Measurements from ENCODE around the gene E2F8. TPM values are rescaled to one million over a fixed set of nuclear protein-coding genes. Genes with fewer than 3 reads are reported as not detected.

The E2F8 gene
- polyA plus RNA-seq, 1 of the 3 experiments (the other 2 are of a cell fraction), result 2.7 TPM

- no peak overlapping the region for H2AFZ ChIP-seq (ENCODE audit: low read depth)
- ChIA-PET CTCF (interaction anchor here (0.6 to 1.3 kb wide), 2 partner anchors 361 to 1446 kb away, joined by 3 read pairs; no protein-coding TSS in a partner anchor), POLR2A (no interaction called here)
- no peaks in the 10 kb centered on the region for H4K20me1 ChIP-seq (ENCODE audit: insufficient read depth)
- no peaks in the 10 kb centered on the region for H3K79me2 ChIP-seq (ENCODE audit: insufficient read depth)
- H3K4me2 ChIP-seq, result no peak overlapping the region
- H3K27ac ChIP-seq (ENCODE audit: low read depth in 2 of 2, low read length in 1 of 2), result no peak overlapping the region
- H3K9ac ChIP-seq, result no peak overlapping the region
- H3K27me3 ChIP-seq (ENCODE audit: insufficient read depth), result no peaks in the 10 kb centered on the region
- H3K4me3 ChIP-seq (ENCODE audit: low read depth in 2 of 2, low read length in 1 of 2), result no peak overlapping the region
- 92% methylated on average over 5 of the region's 5 CpGs for WGBS (ENCODE audit: low lambda C conversion rate)
- H3K4me1 ChIP-seq (ENCODE audit: control insufficient read depth in 1 of 2, insufficient read depth in 2 of 2, low read depth in 1 of 2, low read length in 1 of 2), result no peaks in the 10 kb centered on the region; a peak in 1 of 4 replicates
- no peaks in the 10 kb centered on the region for H3F3A ChIP-seq (replicated peaks; ENCODE audit: insufficient read depth)
- no peaks in the 10 kb centered on the region for H3K9me3 ChIP-seq
- H3K36me3 ChIP-seq (replicated peaks in 1 of 2; ENCODE audit: control insufficient read depth in 1 of 2, insufficient read depth in 2 of 2, low read length in 1 of 2), result peaks cover 4 to 8% of the 10 kb centered on the region in 2 experiments
- DNase-seq, result no peak
- TF ChIP-seq YY1 (IDR thresholded peaks at IDR 0.05; ENCODE audit: low read depth), result no peak
- TF ChIP-seq USF2 (IDR thresholded peaks at IDR 0.05; ENCODE audit: borderline replicate concordance, low read depth, low read length), result no peak
- TF ChIP-seq GABPA (IDR thresholded peaks at IDR 0.05; ENCODE audit: low read depth), result no peak
- no peak for TF ChIP-seq MEF2A (IDR thresholded peaks at IDR 0.05; ENCODE audit: borderline replicate concordance, low read depth)
- TF ChIP-seq FOXM1 (IDR thresholded peaks at IDR 0.05; ENCODE audit: low read depth), result no peak
- no peak for TF ChIP-seq RAD21 (IDR thresholded peaks at IDR 0.05; ENCODE audit: low read length)
- no peak for TF ChIP-seq USF1 (IDR thresholded peaks at IDR 0.05; ENCODE audit: borderline replicate concordance, low read depth)
- no peak for TF ChIP-seq PBX3 (IDR thresholded peaks at IDR 0.05)
- TF ChIP-seq RXRA (IDR thresholded peaks at IDR 0.05; ENCODE audit: borderline replicate concordance, low read depth), result no peak
- TF ChIP-seq ZBTB33 (IDR thresholded peaks at IDR 0.05; ENCODE audit: borderline replicate concordance, low read depth), result no peak
- H3K9me2 ChIP-seq, result no peaks in the 10 kb centered on the region
Observed at GRCh38 chr11:19181531-19182261, 59.0 kb downstream of the E2F8 start.

- H3K4me3 ChIP-seq (ENCODE audit: low read depth in 2 of 2, low read length in 1 of 2), result no peak overlapping the region
- CTCF ChIA-PET, result no interaction called here
- TF ChIP-seq EZH2phosphoT487 (IDR thresholded peaks at IDR 0.05; ENCODE audit: borderline replicate concordance, low read depth) (no peak), POLR2AphosphoS5 (IDR thresholded peaks at IDR 0.05; ENCODE audit: low read depth, low read length) (no peak), SIN3A (IDR thresholded peaks at IDR 0.05; ENCODE audit: borderline replicate concordance, low read depth, low read length) (no peak), MEF2A (IDR thresholded peaks at IDR 0.05; ENCODE audit: borderline replicate concordance, low read depth) (no peak), EP300 (IDR thresholded peaks at IDR 0.05; ENCODE audit: borderline replicate concordance in 1 of 2, low read depth in 1 of 2, low read length in 1 of 2) (no peak), RXRA (IDR thresholded peaks at IDR 0.05; ENCODE audit: borderline replicate concordance, low read depth) (no peak), FOXJ3 (CRISPR knock-in tag; IDR thresholded peaks at IDR 0.05) (no peak), PBX3 (IDR thresholded peaks at IDR 0.05) (no peak), IRF3 (IDR thresholded peaks at IDR 0.05; ENCODE audit: low read depth, low read length) (no peak), SMC3 (IDR thresholded peaks at IDR 0.05; ENCODE audit: low read depth, low read length) (no peak), CHD2 (IDR thresholded peaks at IDR 0.05; ENCODE audit: low read length, partially characterized antibody) (no peak), TCF12 (IDR thresholded peaks at IDR 0.05) (no peak)
Observed at GRCh38 chr11:19176629-19177186, 64.0 kb downstream of the E2F8 start.

More at GRCh38 chr11:19176629-19177186, 64.0 kb downstream of the E2F8 start:
- Histone ChIP-seq H3K27ac (ENCODE audit: low read depth in 2 of 2, low read length in 1 of 2) (no peak overlapping the region), H4K20me1 (ENCODE audit: insufficient read depth) (no peaks in the 10 kb centered on the region), H2AFZ (ENCODE audit: low read depth) (no peak overlapping the region), H3K9me2 (no peaks in the 10 kb centered on the region), H3K4me1 (ENCODE audit: control insufficient read depth in 1 of 2, insufficient read depth in 2 of 2, low read depth in 1 of 2, low read length in 1 of 2) (no peaks in the 10 kb centered on the region; a peak in 1 of 4 replicates), H3K79me2 (ENCODE audit: insufficient read depth) (no peaks in the 10 kb centered on the region), H3K27me3 (ENCODE audit: insufficient read depth) (no peaks in the 10 kb centered on the region), H3K9ac (no peak overlapping the region), H3K36me3 (replicated peaks in 1 of 2; ENCODE audit: control insufficient read depth in 1 of 2, insufficient read depth in 2 of 2, low read length in 1 of 2) (peaks cover 13 to 39% of the 10 kb centered on the region in 2 experiments), H3K9me3 (no peaks in the 10 kb centered on the region), H3K4me2 (no peak overlapping the region), H3F3A (replicated peaks; ENCODE audit: insufficient read depth) (no peaks in the 10 kb centered on the region)
- DNase-seq, result no peak
- 97% methylated on average over 2 of the region's 2 CpGs for WGBS (ENCODE audit: low lambda C conversion rate)
- POLR2A ChIA-PET, result no interaction called here
